HEK293 (cell line): ENCODE measurements around the gene PREX1.

ENCODE experiments used
- CTCF ChIP-seq: fragments of 450-650 bp; formaldehyde crosslinking; IDR thresholded peaks from 2 replicates; pipeline ENCODE4 v1.5.1; 2016; ENCODE audit warnings: missing biosample characterization, missing genetic modification characterization
- TCF7L2 ChIP-seq: IDR thresholded peaks from 2 replicates; pipeline ENCODE4 v1.6.1; 2011; ENCODE audit warnings: low read depth, mild to moderate bottlenecking, inconsistent platforms, low read length, moderate library complexity, borderline replicate concordance
- ZBTB26 ChIP-seq: fragments of 450-650 bp; formaldehyde crosslinking; optimal IDR thresholded peaks from 2 replicates; pipeline ENCODE3; 2016; ENCODE audit warnings: missing biosample characterization, mild to moderate bottlenecking, missing genetic modification characterization
- ZNF239 ChIP-seq: fragments of 450-650 bp; formaldehyde crosslinking; IDR thresholded peaks from 2 replicates; pipeline ENCODE4 v1.5.1; 2016; ENCODE audit warnings: missing biosample characterization, missing genetic modification characterization
- ZNF548 ChIP-seq: fragments of 450-650 bp; formaldehyde crosslinking; IDR thresholded peaks from 2 replicates; pipeline ENCODE4 v1.5.1; 2016; ENCODE audit warnings: missing biosample characterization, missing genetic modification characterization
- ZNF623 ChIP-seq: fragments of 450-650 bp; formaldehyde crosslinking; IDR thresholded peaks from 2 replicates; pipeline ENCODE4 v1.5.1; 2016; ENCODE audit warnings: missing biosample characterization, missing genetic modification characterization
- ZNF692 ChIP-seq: fragments of 450-650 bp; formaldehyde crosslinking; IDR thresholded peaks from 2 replicates; pipeline ENCODE4 v1.5.1; 2016; ENCODE audit warnings: missing biosample characterization, missing genetic modification characterization
- ZSCAN30 ChIP-seq: fragments of 450-650 bp; IDR thresholded peaks from 2 replicates; pipeline ENCODE4 v1.5.1; 2018; ENCODE audit warnings: missing biosample characterization, mild to moderate bottlenecking, missing genetic modification characterization, moderate library complexity

- no peak for TF ChIP-seq CTCF
- no peak for TF ChIP-seq ZSCAN30
- TF ChIP-seq ZNF548 (tag by site-specific recombination), result no peak
- no peak for TF ChIP-seq ZNF239 (tag by site-specific recombination)
- TF ChIP-seq TCF7L2, result no peak
- no peak for TF ChIP-seq ZBTB26 (tag by site-specific recombination)
- no peak for TF ChIP-seq ZNF692 (tag by site-specific recombination)
- TF ChIP-seq ZNF623, result no peak
Measured at GRCh38 chr20:48737434-48738093, 90.2 kb downstream of the PREX1 start.
